CD4-positive, alpha-beta T cell treated with Interleukin-21 for 1 hour (primary cell): Measurements from ENCODE around the gene MLH1.
"Not testable (repeated sequence)": the region's sequence is repeated elsewhere in the genome, so short reads cannot be mapped to it uniquely, and the experiment has no call there.

Experiments
- DNase-seq: peaks from one replicate; pipeline ENCODE4 v3.0.0-alpha.2; 2020

The MLH1 gene

DNA sequence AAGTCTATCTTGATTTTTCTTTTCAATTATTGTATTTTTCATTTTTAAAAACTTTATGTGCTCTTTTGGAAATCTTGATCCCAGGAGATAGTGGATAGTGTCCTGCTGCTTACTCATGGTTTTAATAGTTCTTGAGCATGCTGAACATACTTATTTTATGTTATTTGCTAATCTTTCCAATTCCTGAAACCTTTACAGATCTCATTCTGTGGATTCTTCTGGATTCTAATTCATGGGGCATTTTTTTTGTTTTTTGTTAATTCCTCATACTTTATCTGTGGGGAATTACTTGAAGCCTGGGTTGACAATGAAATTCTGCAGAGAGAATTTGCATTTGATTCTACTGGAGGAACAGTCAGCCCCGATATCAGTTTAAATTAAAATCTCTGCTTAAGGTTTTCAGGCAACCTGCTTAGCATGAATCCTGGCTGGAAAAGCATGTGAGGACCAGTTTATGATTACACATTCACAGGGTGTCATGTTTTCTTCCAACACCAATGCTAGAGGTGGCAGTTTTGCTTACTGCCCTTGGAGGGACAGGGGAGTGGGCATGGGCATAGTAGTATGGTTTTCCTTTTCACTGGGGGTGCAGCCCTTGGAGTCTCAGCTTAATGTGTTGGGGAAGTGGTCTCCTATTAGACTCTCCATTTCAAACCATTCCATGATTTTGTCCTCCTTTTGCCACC is 46.0 kb downstream of the MLH1 start:
- DNase-seq, result no peak

DNA sequence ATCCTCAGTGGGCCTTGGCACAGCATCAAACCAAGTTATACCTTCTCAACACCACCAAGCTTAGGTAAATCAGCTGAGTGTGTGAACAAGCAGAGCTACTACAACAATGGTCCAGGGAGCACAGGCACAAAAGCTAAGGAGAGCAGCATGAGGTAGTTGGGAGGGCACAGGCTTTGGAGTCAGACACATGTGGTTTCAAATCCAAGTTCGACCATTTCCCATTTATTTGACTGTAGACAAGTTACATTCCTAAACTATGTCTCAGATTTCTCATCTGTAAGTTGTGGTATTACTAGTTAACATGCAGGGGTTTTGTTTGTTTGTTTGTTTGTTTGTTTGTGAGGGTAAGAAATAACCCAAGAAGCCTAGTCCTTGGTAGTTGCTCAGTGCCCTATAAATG is 46.9 kb downstream of the MLH1 start:
- DNase-seq, result no peak

DNA sequence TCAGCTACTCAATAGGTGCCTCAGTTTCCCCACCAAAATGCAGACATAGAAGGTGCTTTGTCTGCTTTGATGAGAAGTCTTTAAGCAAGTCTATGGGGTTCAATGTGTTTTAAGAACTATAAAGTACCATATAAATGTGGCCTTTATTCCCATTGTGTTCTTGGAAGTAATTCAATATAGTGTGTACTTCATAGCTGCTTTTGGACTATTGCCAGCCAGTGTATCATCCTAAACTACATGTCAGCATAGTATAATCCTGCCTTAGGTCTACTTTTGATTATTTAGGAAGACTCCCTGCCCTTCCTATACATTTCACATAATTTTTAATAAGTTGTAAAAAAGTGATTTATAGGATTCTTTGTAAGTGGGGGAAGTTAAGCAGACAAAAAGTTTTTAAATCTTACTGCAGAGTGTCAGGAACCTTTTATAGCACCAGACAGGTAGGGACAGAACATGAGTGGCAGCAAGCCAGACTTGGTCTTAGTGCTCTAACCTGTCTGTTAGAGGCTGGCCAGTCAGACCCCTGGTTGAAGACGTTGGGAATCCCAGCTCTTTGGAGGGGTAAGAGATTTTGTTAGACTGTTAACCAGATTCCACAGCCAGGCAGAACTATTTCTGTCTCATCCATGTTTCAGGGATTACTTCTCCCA is 48.4 kb downstream of the MLH1 start:
- no peak for DNase-seq

DNA sequence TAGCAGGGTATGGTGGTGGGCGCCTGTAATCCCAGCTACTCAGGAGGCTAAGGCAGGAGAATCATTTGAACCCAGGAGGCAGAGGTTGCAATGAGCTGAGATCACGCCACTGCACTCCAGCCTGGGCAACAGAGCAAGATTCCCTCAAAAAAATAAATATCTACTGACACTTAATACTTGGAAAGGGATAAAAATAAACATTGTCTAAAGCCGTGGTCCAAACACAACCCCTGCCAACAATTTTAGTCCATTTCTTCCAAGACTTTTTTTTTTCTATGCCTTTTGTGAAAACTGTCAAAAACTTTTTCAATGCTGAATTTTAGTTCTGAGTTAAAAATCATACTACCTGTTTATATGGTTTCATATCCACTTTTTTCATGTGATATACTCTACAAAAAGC is 49.4 kb downstream of the MLH1 start:
- DNase-seq, result not testable (repeated sequence)

DNA sequence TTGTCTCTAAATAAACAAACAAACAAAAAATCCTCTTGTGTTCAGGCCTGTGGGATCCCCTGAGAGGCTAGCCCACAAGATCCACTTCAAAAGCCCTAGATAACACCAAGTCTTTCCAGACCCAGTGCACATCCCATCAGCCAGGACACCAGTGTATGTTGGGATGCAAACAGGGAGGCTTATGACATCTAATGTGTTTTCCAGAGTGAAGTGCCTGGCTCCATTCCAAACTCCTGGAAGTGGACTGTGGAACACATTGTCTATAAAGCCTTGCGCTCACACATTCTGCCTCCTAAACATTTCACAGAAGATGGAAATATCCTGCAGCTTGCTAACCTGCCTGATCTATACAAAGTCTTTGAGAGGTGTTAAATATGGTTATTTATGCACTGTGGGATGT is 57.0 kb downstream of the MLH1 start:
- DNase-seq, result no peak

DNA sequence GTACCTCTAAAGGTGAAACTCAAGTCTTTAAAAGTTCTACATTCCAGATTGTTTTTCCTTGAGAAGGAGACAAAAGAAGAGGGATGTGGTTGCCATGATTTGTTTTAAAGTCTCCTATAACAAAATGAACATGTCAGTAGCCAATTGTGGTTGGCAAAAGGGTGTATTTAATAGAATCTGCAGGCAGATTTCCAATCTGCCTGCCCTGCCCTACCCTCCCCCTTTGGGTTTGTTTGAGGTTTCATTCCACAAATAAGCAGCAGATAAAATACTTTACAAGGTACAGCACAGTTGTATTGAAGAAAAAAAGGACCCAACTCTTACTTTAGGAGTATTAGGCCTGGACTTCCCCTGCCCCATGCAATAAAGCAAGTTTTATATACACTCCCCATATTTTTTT is 59.5 kb downstream of the MLH1 start:
- no peak for DNase-seq

DNA sequence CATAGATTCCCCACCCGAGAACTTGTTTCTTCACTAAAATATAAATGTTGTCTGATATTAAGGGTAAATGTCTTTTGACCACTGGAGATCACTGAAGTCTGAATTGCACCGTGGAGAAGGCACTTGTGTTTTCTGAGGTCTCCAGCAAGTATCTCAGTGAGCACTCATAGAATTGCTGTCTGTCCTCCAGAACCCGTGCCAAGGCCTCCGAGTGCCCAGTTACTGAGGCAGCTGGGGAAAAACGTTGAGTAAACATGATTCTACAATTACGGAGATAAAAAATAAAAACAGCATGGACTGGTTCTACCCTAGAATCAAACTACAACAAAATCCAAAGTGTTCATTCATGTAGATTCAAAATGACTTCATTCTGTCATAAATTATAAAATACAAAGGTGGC is 60.0 kb downstream of the MLH1 start:
- no peak for DNase-seq

DNA sequence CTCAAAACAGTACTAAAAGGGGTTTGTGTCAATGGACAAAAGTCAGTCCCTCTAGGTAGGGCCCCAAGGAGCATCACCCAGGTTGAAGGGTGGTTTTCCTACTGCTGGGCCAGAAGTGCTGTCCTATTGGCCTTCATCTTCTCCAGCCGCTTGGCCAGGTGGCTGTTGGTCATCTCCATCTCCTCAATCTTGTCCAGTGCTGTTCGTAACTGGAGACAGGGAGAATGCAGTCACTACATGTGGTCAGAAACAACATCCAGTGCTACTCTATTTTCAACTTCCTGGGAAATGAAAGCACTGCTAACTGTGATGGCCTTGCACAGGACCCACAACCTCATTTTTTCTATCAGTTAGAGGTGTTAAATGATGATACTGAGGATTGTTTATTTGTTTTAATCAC is 60.4 kb downstream of the MLH1 start:
- DNase-seq, result no peak

DNA sequence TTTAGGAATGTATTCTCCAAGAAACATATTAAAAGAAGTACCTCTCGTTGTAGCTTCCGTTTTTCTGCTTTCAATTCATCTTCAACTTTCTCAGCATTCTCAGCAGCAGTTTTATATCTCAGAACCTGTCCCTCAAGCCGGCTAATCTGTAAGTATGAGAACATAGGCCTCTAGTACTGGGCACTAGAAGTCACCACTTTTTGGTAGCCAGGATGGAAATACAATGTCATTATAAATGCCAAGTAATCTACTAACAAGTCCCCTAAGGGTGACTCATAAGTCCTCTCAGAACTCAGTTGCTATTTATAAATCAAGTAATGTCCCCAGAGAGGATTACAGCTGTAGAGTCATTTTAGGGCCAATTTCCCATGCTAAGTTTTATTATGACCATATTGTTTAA is 61.1 kb downstream of the MLH1 start:
- no peak for DNase-seq

DNA sequence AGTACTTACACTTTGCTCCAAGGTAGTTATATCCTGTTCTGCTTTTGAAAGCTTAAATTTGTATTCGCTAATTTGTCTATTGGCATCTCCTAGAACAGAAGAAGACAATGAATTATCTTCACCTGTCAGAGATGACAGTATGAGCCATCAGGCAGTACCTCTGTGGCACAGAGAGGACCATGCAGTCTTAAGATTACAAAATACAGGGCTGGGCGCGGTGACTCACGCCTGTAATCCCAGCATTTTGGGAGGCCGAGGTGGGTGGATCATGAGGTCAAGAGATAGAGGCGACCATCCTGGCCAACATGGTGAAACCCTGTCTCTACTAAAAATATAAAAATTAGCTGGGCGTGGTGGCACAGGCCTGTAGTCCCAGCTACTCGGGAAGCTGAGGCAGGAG is 61.8 kb downstream of the MLH1 start:
- not testable (repeated sequence) for DNase-seq

DNA sequence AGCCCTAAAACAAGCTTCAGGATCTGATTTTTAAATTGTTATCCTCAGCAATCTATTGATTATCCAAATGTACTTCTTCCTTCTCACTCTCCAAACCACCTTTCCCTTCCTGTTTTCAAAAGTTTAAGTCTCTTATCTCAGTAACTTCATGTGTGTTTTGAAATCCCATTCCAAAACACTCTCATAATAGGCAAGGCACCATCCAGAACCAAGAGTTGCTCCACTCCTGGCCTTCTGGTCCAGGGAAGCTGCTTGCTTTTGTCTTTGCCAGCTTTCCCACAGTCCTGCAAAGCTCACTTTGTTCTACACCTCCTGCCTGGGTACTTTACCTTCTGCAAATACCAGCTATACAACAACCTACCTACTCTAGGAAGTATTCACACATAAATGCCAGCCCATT is 63.5 kb downstream of the MLH1 start:
- DNase-seq, result no peak

DNA sequence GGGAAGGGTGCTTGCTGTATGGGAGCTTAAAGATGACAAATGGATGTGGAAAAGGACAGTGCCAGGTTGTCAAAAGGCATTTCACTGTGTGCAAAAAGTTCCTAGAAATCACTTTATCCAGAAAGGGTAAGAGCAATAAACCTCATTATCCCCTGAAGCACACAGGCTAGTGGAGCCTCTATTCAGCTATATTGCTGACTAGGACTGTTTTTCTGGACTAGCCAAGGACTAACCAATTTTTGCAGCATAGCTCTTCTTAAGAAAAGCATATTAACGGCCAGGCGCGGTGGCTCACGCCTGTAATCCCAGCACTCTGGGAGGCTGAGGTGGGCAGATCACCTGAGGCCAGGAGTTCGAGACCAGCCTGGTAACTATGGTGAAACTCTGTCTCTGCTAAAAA is 64.8 kb downstream of the MLH1 start:
- no peak for DNase-seq

DNA sequence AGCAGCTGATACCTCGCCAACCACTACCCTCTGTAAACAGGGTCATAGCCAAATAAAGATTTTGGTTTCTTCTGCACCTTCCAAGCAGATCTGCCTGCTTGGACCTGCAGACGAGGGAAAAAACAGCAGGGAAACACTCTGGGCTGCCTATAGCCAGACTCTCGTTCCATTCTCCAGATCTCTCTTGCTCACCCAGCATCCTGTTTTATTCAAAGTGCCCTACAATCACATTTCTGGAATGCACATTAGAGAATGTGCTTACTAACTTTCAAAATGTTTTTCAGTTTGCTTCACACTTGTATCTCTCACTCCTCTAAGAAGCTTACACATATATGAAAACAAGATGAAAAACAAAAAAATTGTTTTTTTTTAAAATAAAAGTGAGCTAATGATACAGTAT is 71.4 kb downstream of the MLH1 start:
- no peak for DNase-seq

DNA sequence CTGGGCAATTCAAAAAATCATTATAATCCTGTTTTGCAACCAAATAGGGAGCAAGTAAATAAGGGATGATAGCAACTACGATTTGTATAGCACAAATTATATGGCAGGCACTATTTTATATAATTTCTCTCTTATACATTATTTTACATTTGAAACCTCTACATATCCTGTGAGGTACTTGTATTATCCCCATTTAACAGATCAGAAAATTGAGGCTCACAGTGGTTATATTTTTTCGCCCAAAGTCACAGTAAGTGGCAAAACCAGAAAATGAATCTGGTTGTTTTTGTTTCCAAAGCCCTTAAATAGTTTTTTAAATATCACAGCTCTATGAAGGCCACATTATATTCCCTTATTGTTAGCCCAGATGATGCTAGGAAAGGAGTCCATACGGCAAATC is 74.3 kb downstream of the MLH1 start:
- DNase-seq, result no peak

DNA sequence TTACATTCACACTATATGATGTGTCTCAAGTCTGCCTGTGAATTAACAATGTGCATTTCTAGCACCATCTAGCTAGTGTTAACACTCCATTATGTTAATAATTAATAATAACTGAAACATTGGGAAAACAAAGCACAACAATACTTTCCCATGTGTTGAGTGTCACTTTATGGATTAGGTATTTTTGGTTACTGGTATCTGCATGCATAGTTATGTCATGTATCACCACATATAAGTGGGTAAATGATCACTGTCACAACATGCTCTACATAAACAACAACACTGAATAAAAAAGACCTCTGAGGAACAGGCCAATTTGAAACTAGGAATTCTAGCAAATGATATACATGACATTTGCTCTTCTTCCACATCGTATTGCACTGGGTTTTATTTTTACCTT is 74.7 kb downstream of the MLH1 start:
- no peak for DNase-seq

DNA sequence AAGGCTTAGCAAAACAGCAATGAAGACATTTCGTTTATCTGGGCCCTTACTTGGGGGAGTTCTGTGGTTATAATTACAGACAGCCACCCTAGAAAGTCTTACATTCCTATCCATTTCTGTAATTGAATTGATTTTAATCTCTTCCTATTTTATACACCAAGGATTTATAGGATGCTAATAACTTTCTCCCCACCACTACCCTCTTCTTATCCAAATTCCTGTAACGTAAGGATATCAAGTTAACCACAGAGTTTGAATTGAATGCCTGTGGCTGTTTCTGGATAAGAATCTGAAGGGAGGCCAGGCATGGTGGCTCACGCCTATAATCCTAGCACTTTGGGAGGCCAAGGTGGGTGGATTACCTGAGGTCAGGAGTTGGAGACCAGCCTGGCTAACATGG is 78.6 kb downstream of the MLH1 start:
- no peak for DNase-seq

DNA sequence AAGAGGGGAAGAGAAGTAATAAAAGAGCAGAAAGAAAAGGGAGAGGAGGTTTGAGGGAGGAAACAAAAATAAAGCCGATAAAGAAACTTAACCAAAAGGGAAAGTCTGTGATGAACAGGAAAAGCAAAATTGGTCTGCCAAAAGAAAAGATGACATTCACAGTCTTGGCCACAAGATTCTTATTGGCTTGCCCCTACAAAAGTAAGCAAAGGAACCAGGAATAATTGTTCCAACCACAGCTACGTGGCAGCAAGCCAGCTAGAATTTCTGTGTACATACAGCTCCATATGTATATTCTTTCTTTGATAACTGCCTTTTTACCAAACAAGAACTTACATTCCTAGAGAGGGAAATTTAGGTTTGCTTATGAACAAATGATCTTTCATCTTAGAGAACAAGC is 79.6 kb downstream of the MLH1 start:
- DNase-seq, result no peak

DNA sequence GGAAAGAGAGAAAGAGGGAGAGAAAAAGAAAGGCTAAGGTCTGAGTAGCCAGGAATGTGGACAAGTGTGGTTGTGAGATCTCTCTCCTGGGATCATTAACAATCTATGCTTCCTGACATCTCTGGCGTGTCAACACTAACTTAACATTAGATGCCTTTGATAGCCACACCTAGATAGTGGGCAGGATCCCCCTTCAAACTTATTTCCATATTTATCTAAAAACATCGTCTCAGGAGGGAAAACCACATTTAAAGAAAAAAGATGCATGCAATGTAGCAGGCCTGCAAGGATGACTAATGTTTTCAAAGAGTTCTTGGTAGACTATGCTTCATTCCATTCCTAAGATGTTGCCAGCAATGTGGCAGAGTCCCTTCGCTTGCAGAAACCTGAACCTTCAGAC is 80.9 kb downstream of the MLH1 start:
- DNase-seq, result no peak

DNA sequence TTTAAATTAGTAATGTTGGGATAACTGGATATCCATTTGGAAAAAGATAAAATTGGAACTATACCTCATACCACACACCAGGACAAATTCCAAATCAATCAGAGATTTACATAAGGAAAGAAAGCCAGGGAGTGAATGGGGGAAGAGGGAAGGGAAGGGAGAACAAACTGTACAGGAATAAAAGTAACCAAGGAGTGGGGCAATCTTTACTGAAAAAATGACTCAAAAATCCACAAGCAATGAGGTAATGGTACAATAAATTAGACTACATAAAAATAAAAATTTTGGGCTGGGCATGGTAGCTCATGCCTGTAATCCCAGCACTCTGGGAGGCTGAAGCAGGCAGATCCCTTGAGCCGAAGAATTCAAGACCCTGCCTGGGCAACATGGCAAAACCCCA is 82.6 kb downstream of the MLH1 start:
- no peak for DNase-seq

DNA sequence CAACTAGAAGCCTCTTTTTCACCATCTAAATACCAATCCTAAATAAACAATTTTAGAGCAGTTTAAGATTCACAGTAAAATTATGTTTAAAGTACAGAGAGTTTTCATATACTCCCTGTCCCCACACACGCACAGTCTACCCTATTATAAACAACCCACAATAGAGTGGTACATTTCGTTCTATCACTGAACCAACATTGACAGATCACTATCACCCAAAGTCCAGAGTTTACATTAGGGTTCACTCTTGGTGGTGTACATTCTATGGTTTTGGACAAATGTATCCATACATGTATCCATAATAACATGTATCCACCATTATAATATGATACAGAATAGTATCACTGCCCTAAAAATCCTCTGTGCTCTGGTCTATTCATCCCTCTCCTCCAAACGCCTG is 89.0 kb downstream of the MLH1 start:
- no peak for DNase-seq

DNA sequence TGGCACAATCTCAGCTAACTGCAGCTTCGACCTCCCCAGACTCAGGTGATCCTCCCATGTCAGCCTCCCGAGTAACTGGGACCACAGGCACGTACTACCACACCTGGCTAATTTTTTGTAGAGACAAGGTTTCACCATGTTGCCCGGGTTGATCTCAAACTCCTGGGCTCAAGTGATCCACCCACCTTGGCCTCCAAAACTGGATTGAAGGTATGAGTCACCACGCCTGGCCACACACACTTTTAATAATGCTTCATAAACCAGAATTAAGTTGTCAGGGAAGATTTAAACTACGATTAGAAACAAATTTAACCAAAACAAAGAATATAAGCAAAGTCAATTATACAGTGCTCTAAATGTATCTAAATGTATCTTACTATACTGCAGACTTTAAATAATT is 93.6 kb downstream of the MLH1 start:
- no peak for DNase-seq

DNA sequence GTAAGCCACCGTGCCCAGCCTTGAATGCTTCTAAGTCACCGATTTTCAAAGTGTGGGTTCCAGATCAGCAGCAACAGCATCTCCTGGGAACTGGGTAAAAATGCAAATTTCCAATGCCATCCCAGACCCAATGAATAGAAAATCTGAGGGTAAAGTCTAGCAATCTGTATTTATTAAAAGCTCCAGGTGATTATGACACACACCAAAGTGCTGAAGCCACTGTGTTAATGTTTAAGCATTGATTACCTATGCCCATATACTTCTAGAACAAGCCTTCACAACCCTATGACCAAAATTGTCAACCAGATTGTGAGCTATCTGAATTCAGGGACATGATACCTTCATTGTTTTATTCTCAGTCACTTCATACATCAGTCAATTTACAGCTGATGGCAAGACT is 94.6 kb downstream of the MLH1 start:
- DNase-seq, result no peak

DNA sequence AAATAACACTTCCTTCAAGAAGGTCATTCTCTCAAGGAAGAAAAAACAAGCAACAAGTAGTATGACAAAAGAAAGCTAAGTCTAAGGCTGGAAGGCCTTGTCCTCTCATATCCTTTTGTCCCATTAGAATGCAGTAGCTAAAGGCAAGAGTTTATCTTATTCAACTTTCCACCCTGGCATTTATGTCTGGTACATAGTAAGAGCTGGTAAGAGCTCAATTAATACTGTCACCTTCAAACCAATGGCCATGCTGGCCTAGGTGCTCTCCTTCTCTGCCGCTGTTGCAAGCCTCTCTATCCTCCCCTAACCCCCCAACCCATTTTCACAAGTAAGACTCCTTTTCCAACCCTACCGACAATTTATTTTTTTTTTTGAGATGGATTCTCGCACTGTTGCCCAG is 99.2 kb downstream of the MLH1 start:
- no peak for DNase-seq

DNA sequence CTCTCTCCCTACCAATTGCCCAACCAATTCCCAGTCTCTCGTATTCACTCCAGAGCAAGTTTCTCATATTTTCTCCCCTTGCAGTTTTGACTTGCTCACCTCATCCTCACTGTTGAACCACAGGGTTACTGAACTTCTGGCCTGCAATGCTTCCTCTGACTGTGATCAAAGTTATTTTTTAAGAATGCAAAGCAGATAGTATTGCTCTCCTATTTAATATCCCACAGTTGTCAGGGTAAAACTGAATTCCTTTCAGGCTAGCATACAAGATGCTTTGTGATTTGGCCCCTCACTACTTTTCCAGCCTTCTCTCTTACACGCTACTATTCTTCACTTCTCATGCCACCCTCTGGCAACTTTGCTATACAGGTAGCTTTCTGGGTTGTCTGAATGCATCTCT is 100.2 kb downstream of the MLH1 start:
- no peak for DNase-seq

DNA sequence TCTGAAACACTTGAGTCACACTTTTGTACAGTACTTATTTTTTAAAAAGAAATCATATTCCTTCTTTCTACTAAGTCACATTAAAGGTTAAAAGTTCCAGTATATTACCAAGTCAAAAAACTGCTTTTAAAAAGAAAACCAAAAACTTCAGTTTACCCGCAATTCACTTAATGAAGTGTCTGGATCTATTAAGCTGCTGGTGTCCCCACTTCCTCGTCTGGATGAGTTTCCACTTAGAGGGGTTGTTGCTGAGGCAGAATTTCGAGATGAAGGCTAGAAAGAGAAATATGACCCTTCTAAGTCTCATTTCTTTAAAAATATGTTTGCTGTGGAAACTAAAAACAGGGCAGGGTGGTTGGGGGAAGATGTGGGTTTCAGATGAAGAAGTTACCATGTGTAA is 101.3 kb downstream of the MLH1 start:
- DNase-seq, result no peak
